AG04450 (cell line): Measurements from ENCODE around the gene SPACA7. TPM values are rescaled to one million over a fixed set of nuclear protein-coding genes. Genes with fewer than 3 reads are reported as not detected.

Experiments used
- CTCF ChIA-PET: fragments of 300-600, 350-600 bp; formaldehyde crosslinking; extraction: SDS; loops from one replicate; lab custom pipeline; 2022; ENCODE audit warnings: antibody characterized with exemption, inconsistent platforms; lab: Charles Lee
- POLR2A ChIA-PET: fragments of 350-600 bp; formaldehyde crosslinking; extraction: SDS; loops from one replicate; lab custom pipeline; 2021; ENCODE audit warnings: antibody characterized with exemption, inconsistent platforms; lab: Yijun Ruan, JAX
- DNase-seq: peaks from one replicate; pipeline ENCODE4 v3.0.0-alpha.2; 2011; ENCODE audit warnings: low read depth, low spot score
- H3K27ac ChIP-seq: one replicate; pipeline ENCODE4 v1.5.1; 2012; ENCODE audit warnings: low read depth, low read length, control low read depth
- H3K27me3 ChIP-seq: one replicate; pipeline ENCODE4 v1.6.0; 2012; ENCODE audit warnings: low read length; ENCODE audit not compliant: control insufficient read depth, insufficient read depth
- H3K4me3 ChIP-seq: 2 replicates; pipeline ENCODE4 v1.5.1; 2011; ENCODE audit warnings: mild to moderate bottlenecking, low read depth, low read length, control low read depth
- H3K9me3 ChIP-seq: 2 replicates; pipeline ENCODE4 v1.5.1; 2012; ENCODE audit warnings: low read length; ENCODE audit not compliant: control insufficient read depth, insufficient read depth
- polyA plus RNA-seq: library from polyadenylated mRNA; depleted of rRNA; stranded (reverse); fragments of >200 nt; gene quantifications from 2 replicates; pipeline ENCODE4 v1.2.3, GENCODE V29; 2011
- TF ChIP-seq, protein P1 (sequence below): IDR thresholded peaks from 2 replicates; pipeline ENCODE4 v1.5.1; 2011; ENCODE audit warnings: low read depth, low read length, control low read depth, inconsistent platforms

SPACA7 gene
- polyA plus RNA-seq, 1 experiment = not detected

DNA sequence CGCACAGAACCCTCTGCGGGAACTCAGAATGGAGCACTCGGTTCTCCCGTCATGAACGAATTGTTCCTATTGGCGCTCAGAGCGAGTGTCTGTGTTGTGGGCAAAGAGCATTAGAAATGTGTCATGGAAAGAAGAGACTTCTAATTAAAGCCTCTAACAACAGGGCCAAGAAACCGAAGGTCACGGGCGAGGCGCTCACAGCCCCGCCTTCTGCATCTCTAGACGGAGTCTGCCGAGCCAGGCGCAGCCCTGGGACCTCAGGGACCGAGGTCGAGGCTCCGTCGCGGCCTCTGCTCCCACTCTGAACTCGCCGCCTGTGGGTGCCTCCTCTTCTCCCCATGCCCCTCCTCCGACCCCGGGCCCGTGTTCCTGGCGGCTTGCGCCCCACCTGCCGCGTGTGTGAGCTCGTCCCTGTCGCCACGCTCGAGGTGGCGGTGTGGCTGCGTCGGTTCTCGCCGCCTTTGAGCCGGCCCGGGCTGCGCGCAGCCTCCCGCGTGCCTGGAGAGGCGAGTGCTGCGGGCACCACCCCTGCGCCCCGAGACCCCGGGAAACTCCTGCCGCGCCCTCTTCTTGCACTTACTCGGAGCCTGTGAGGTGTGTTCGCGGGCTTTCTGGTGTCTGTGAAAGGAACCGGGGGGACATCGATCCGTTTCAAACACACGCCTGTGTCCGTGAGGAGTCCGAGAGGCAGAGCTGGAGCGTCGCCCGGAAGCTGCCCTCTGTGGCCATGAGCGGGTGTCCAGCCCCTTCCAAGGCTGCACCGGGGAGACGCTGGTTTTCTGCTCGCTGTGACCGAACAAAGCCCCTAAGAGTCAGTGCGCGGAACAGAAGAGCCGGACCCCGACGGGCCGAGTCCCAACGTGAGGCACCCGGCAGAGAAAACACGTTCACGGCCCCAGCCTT lies 45.4 kb upstream of the SPACA7 start:
- Histone ChIP-seq H3K27me3 (no peaks in the 10 kb centered on the region), H3K27ac (no peak overlapping the region), H3K9me3 (peaks cover 81% of the 10 kb centered on the region), H3K4me3 (no peak overlapping the region)
- POLR2A ChIA-PET = no interaction called here
- TF ChIP-seq, protein P1, sequence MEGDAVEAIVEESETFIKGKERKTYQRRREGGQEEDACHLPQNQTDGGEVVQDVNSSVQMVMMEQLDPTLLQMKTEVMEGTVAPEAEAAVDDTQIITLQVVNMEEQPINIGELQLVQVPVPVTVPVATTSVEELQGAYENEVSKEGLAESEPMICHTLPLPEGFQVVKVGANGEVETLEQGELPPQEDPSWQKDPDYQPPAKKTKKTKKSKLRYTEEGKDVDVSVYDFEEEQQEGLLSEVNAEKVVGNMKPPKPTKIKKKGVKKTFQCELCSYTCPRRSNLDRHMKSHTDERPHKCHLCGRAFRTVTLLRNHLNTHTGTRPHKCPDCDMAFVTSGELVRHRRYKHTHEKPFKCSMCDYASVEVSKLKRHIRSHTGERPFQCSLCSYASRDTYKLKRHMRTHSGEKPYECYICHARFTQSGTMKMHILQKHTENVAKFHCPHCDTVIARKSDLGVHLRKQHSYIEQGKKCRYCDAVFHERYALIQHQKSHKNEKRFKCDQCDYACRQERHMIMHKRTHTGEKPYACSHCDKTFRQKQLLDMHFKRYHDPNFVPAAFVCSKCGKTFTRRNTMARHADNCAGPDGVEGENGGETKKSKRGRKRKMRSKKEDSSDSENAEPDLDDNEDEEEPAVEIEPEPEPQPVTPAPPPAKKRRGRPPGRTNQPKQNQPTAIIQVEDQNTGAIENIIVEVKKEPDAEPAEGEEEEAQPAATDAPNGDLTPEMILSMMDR = no peak
- CTCF ChIA-PET = no interaction called here
- no peak for DNase-seq

DNA sequence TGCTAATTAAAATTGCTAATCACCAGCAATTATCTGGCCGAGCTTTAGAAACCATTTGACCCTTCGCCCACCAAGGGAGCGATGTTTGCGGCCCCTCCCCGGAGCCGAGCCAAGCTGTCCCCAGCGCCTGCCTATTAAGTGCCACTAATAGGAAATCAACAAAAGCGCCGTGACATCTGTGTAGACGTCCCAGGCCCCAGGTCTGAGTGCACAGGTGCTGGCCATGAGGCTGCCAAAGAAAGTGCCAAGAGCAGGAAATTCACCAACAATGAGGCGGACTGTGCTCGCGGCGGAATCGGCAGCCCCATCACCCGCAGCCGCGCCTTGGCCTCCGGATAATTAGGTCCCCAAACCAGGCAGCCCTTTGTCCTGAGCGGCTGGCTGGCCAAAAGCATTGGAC lies 44.5 kb upstream of the SPACA7 start:
- DNase-seq = no peak
- no peaks in the 10 kb centered on the region for H3K27me3 ChIP-seq
- TF ChIP-seq, protein P1 = no peak
- no peak overlapping the region for H3K27ac ChIP-seq
- POLR2A ChIA-PET = no interaction called here
- CTCF ChIA-PET = no interaction called here
- H3K9me3 ChIP-seq = peaks cover 74% of the 10 kb centered on the region
- no peak overlapping the region for H3K4me3 ChIP-seq

DNA sequence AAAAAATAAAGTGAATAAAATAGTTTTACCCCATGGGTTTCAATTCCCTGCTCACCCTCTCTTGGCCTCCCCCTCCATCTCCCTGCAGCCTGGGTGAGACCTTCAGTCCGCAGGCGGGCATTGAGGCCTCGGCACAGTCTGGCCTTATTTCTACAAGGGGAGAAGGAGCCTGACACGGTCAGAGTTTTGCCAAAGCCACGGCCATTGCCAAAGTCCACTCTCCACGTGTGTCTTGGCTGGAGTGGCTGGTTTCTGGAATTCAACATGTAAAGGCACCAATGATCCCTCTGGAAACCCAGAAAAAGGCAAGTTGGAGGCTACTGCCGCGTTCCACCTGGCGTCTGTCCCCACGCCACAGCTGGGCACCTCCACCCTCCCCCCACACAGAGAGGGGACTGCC lies 43.4 kb upstream of the SPACA7 start:
- no peak for DNase-seq
- TF ChIP-seq, protein P1 = no peak
- Histone ChIP-seq H3K27ac (no peak overlapping the region), H3K4me3 (no peak overlapping the region), H3K9me3 (peaks cover 65% of the 10 kb centered on the region), H3K27me3 (no peaks in the 10 kb centered on the region)
- ChIA-PET POLR2A (no interaction called here), CTCF (no interaction called here)

GRCh38 chr13:112333756-112334543 lies 42.2 kb upstream of the SPACA7 start:
- TF ChIP-seq, protein P1 = no peak
- ChIA-PET POLR2A (no interaction called here), CTCF (no interaction called here)
- Histone ChIP-seq H3K4me3 (no peak overlapping the region), H3K9me3 (peaks cover 62% of the 10 kb centered on the region), H3K27ac (no peak overlapping the region), H3K27me3 (no peaks in the 10 kb centered on the region)
- DNase-seq = no peak

DNA sequence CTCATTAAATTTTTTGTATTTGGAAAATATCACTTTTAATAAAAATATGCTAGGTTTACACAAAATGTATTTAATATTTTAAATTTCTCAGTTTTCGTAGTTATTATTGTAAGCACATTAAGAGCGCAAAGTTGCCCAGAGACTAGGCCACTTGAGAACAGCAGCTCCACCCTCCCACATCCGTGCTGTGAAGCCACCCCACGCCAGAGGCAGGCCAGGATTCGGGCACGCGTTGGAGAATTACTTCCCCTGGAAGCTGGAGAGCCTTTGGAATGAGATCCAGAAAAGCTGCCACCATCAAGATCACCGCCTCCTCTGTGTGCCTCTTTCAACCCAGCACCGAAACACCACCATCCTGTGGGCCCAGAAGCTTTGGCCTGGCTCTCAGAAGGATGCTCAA lies 41.0 kb upstream of the SPACA7 start:
- ChIA-PET CTCF (no interaction called here), POLR2A (no interaction called here)
- Histone ChIP-seq H3K9me3 (peaks cover 59% of the 10 kb centered on the region), H3K4me3 (no peak overlapping the region), H3K27me3 (no peaks in the 10 kb centered on the region), H3K27ac (no peak overlapping the region)
- TF ChIP-seq, protein P1 = no peak
- no peak for DNase-seq
